Middle frontal gyrus (tissue), 1 donor: Measurements from ENCODE around the gene RLF.

Source experiments
- DNase-seq: peaks from one replicate; pipeline ENCODE4 v3.0.0-alpha.2; 2015; ENCODE audit warnings: low spot score; ENCODE audit errors: extremely low spot score

Gene RLF

GRCh38 chr1:40268211-40268610 lies 107.0 kb downstream of the RLF start:
- DNase-seq: no peak

GRCh38 chr1:40270152-40270834 lies 109.1 kb downstream of the RLF start:
- no peak for DNase-seq

- no peak for DNase-seq
Measured at GRCh38 chr1:40272653-40273213, 111.5 kb downstream of the RLF start.

GRCh38 chr1:40273547-40274166 lies 112.5 kb downstream of the RLF start:
- DNase-seq: no peak

GRCh38 chr1:40274331-40274730 lies 113.1 kb downstream of the RLF start:
- no peak for DNase-seq

- no peak for DNase-seq
Measured at GRCh38 chr1:40276122-40276521, 114.9 kb downstream of the RLF start.

GRCh38 chr1:40281853-40282252 lies 120.7 kb downstream of the RLF start:
- DNase-seq: no peak
